ENCODE results near the gene USP32. TPM values are rescaled to one million over a fixed set of nuclear protein-coding genes. Genes with fewer than 3 reads are reported as not detected.
"Not testable (repeated sequence)": the region's sequence is repeated elsewhere in the genome, so short reads cannot be mapped to it uniquely, and the experiment has no call there.

USP32 gene
- total RNA-seq, 1 donor from 2014 or later = 39.7 TPM

- H3K4me3 ChIP-seq (ENCODE audit: low read length in 3 of 3) = no peak overlapping the region
- no peak overlapping the region for H3K9ac ChIP-seq (ENCODE audit: low read depth in 1 of 3, low read length in 3 of 3)
- peaks cover 6 to 15% (median 7%) of the 10 kb centered on the region in 3 donors for H3K36me3 ChIP-seq (ENCODE audit: control insufficient read depth in 3 of 3, insufficient read depth in 3 of 3, low read length in 3 of 3)
- no peaks in the 10 kb centered on the region for H3K9me3 ChIP-seq (ENCODE audit: control insufficient read depth in 3 of 3, low read length in 3 of 3)
- H3K27ac ChIP-seq (ENCODE audit: low read depth, low read length) = no peak overlapping the region
- no peaks in the 10 kb centered on the region for H3K4me1 ChIP-seq (ENCODE audit: control insufficient read depth in 3 of 3, insufficient read depth in 3 of 3, low read length in 3 of 3)
- H3K27me3 ChIP-seq (ENCODE audit: control insufficient read depth in 3 of 3, insufficient read depth in 3 of 3, low read length in 3 of 3) = no peaks in the 10 kb centered on the region
Measured at GRCh38 chr17:60345233-60345632, 46.7 kb downstream of the USP32 start.

- H3K4me3 ChIP-seq (ENCODE audit: low read length in 3 of 3); H3K27ac ChIP-seq (ENCODE audit: low read depth, low read length); H3K4me1 ChIP-seq (ENCODE audit: control insufficient read depth in 3 of 3, insufficient read depth in 3 of 3, low read length in 3 of 3); H3K27me3 ChIP-seq (ENCODE audit: control insufficient read depth in 3 of 3, insufficient read depth in 3 of 3, low read length in 3 of 3); H3K9me3 ChIP-seq (ENCODE audit: control insufficient read depth in 3 of 3, low read length in 3 of 3); H3K9ac ChIP-seq (ENCODE audit: low read depth in 1 of 3, low read length in 3 of 3): not testable (repeated sequence)
- H3K36me3 ChIP-seq (ENCODE audit: control insufficient read depth in 3 of 3, insufficient read depth in 3 of 3, low read length in 3 of 3) = peaks cover 6 to 15% (median 11%) of the 10 kb centered on the region in 3 donors
Measured at GRCh38 chr17:60342492-60342891, 49.4 kb downstream of the USP32 start.

GRCh38 chr17:60335289-60335688, 56.6 kb downstream of the USP32 start:
- Histone ChIP-seq H3K27ac (ENCODE audit: low read depth, low read length) (no peak overlapping the region), H3K4me3 (ENCODE audit: low read length in 3 of 3) (no peak overlapping the region), H3K27me3 (ENCODE audit: control insufficient read depth in 3 of 3, insufficient read depth in 3 of 3, low read length in 3 of 3) (no peaks in the 10 kb centered on the region), H3K4me1 (ENCODE audit: control insufficient read depth in 3 of 3, insufficient read depth in 3 of 3, low read length in 3 of 3) (no peaks in the 10 kb centered on the region), H3K9me3 (ENCODE audit: control insufficient read depth in 3 of 3, low read length in 3 of 3) (no peaks in the 10 kb centered on the region), H3K36me3 (ENCODE audit: control insufficient read depth in 3 of 3, insufficient read depth in 3 of 3, low read length in 3 of 3) (peaks cover 0 to 4% (median 0%) of the 10 kb centered on the region in 3 donors), H3K9ac (ENCODE audit: low read depth in 1 of 3, low read length in 3 of 3) (no peak overlapping the region)

- no peak overlapping the region for H3K9ac ChIP-seq (ENCODE audit: low read depth in 1 of 3, low read length in 3 of 3)
- no peaks in the 10 kb centered on the region for H3K9me3 ChIP-seq (ENCODE audit: control insufficient read depth in 3 of 3, low read length in 3 of 3)
- H3K4me3 ChIP-seq (ENCODE audit: low read length in 3 of 3) = no peak overlapping the region
- no peak overlapping the region for H3K27ac ChIP-seq (ENCODE audit: low read depth, low read length)
- peaks cover 0 to 4% (median 3%) of the 10 kb centered on the region in 3 donors for H3K36me3 ChIP-seq (ENCODE audit: control insufficient read depth in 3 of 3, insufficient read depth in 3 of 3, low read length in 3 of 3)
- no peaks in the 10 kb centered on the region for H3K27me3 ChIP-seq (ENCODE audit: control insufficient read depth in 3 of 3, insufficient read depth in 3 of 3, low read length in 3 of 3)
- H3K4me1 ChIP-seq (ENCODE audit: control insufficient read depth in 3 of 3, insufficient read depth in 3 of 3, low read length in 3 of 3) = no peaks in the 10 kb centered on the region
Measured at GRCh38 chr17:60333628-60334031, 58.3 kb downstream of the USP32 start.

GRCh38 chr17:60333072-60333471, 58.9 kb downstream of the USP32 start:
- H3K4me3 ChIP-seq (ENCODE audit: low read length in 3 of 3); H3K4me1 ChIP-seq (ENCODE audit: control insufficient read depth in 3 of 3, insufficient read depth in 3 of 3, low read length in 3 of 3); H3K9me3 ChIP-seq (ENCODE audit: control insufficient read depth in 3 of 3, low read length in 3 of 3); H3K9ac ChIP-seq (ENCODE audit: low read depth in 1 of 3, low read length in 3 of 3); H3K27ac ChIP-seq (ENCODE audit: low read depth, low read length); H3K27me3 ChIP-seq (ENCODE audit: control insufficient read depth in 3 of 3, insufficient read depth in 3 of 3, low read length in 3 of 3); H3K36me3 ChIP-seq (ENCODE audit: control insufficient read depth in 3 of 3, insufficient read depth in 3 of 3, low read length in 3 of 3): not testable (repeated sequence)

GRCh38 chr17:60332574-60332973, 59.4 kb downstream of the USP32 start:
- no peaks in the 10 kb centered on the region for H3K9me3 ChIP-seq (ENCODE audit: control insufficient read depth in 3 of 3, low read length in 3 of 3)
- peaks cover 0 to 4% (median 0%) of the 10 kb centered on the region in 3 donors for H3K36me3 ChIP-seq (ENCODE audit: control insufficient read depth in 3 of 3, insufficient read depth in 3 of 3, low read length in 3 of 3)
- no peak overlapping the region for H3K27ac ChIP-seq (ENCODE audit: low read depth, low read length)

GRCh38 chr17:60330731-60331130, 61.2 kb downstream of the USP32 start:
- H3K4me1 ChIP-seq (ENCODE audit: control insufficient read depth in 3 of 3, insufficient read depth in 3 of 3, low read length in 3 of 3) = no peaks in the 10 kb centered on the region
- H3K27me3 ChIP-seq (ENCODE audit: control insufficient read depth in 3 of 3, insufficient read depth in 3 of 3, low read length in 3 of 3) = no peaks in the 10 kb centered on the region
- no peaks in the 10 kb centered on the region for H3K9me3 ChIP-seq (ENCODE audit: control insufficient read depth in 3 of 3, low read length in 3 of 3)
- no peak overlapping the region for H3K9ac ChIP-seq (ENCODE audit: low read depth in 1 of 3, low read length in 3 of 3)
- H3K27ac ChIP-seq (ENCODE audit: low read depth, low read length) = no peak overlapping the region
- peaks cover 0 to 4% (median 0%) of the 10 kb centered on the region in 3 donors for H3K36me3 ChIP-seq (ENCODE audit: control insufficient read depth in 3 of 3, insufficient read depth in 3 of 3, low read length in 3 of 3)
- no peak overlapping the region for H3K4me3 ChIP-seq (ENCODE audit: low read length in 3 of 3)

More at GRCh38 chr17:60332574-60332973, 59.4 kb downstream of the USP32 start:
- Histone ChIP-seq H3K4me3 (ENCODE audit: low read length in 3 of 3) (no peak overlapping the region), H3K27me3 (ENCODE audit: control insufficient read depth in 3 of 3, insufficient read depth in 3 of 3, low read length in 3 of 3) (no peaks in the 10 kb centered on the region), H3K4me1 (ENCODE audit: control insufficient read depth in 3 of 3, insufficient read depth in 3 of 3, low read length in 3 of 3) (no peaks in the 10 kb centered on the region), H3K9ac (ENCODE audit: low read depth in 1 of 3, low read length in 3 of 3) (no peak overlapping the region)

- Histone ChIP-seq H3K4me3 (ENCODE audit: low read length in 3 of 3) (no peak overlapping the region), H3K4me1 (ENCODE audit: control insufficient read depth in 3 of 3, insufficient read depth in 3 of 3, low read length in 3 of 3) (no peaks in the 10 kb centered on the region)
Measured at GRCh38 chr17:60328679-60329078, 63.3 kb downstream of the USP32 start.

GRCh38 chr17:60327901-60328273, 64.0 kb downstream of the USP32 start:
- Histone ChIP-seq H3K4me1 (ENCODE audit: control insufficient read depth in 3 of 3, insufficient read depth in 3 of 3, low read length in 3 of 3) (no peaks in the 10 kb centered on the region), H3K27ac (ENCODE audit: low read depth, low read length) (no peak overlapping the region), H3K9me3 (ENCODE audit: control insufficient read depth in 3 of 3, low read length in 3 of 3) (no peaks in the 10 kb centered on the region), H3K4me3 (ENCODE audit: low read length in 3 of 3) (no peak overlapping the region), H3K9ac (ENCODE audit: low read depth in 1 of 3, low read length in 3 of 3) (no peak overlapping the region), H3K36me3 (ENCODE audit: control insufficient read depth in 3 of 3, insufficient read depth in 3 of 3, low read length in 3 of 3) (peaks cover 0 to 4% (median 0%) of the 10 kb centered on the region in 3 donors), H3K27me3 (ENCODE audit: control insufficient read depth in 3 of 3, insufficient read depth in 3 of 3, low read length in 3 of 3) (no peaks in the 10 kb centered on the region)

More at GRCh38 chr17:60328679-60329078, 63.3 kb downstream of the USP32 start:
- H3K36me3 ChIP-seq (ENCODE audit: control insufficient read depth in 3 of 3, insufficient read depth in 3 of 3, low read length in 3 of 3) = peaks cover 0 to 4% (median 0%) of the 10 kb centered on the region in 3 donors
- no peak overlapping the region for H3K27ac ChIP-seq (ENCODE audit: low read depth, low read length)
- no peaks in the 10 kb centered on the region for H3K9me3 ChIP-seq (ENCODE audit: control insufficient read depth in 3 of 3, low read length in 3 of 3)
- H3K27me3 ChIP-seq (ENCODE audit: control insufficient read depth in 3 of 3, insufficient read depth in 3 of 3, low read length in 3 of 3) = no peaks in the 10 kb centered on the region
- H3K9ac ChIP-seq (ENCODE audit: low read depth in 1 of 3, low read length in 3 of 3) = no peak overlapping the region

GRCh38 chr17:60327134-60327900, 64.6 kb downstream of the USP32 start:
- H3K4me3 ChIP-seq (ENCODE audit: low read length in 3 of 3) = no peak overlapping the region
- H3K4me1 ChIP-seq (ENCODE audit: control insufficient read depth in 3 of 3, insufficient read depth in 3 of 3, low read length in 3 of 3) = no peaks in the 10 kb centered on the region
- H3K27ac ChIP-seq (ENCODE audit: low read depth, low read length) = no peak overlapping the region
- H3K27me3 ChIP-seq (ENCODE audit: control insufficient read depth in 3 of 3, insufficient read depth in 3 of 3, low read length in 3 of 3) = no peaks in the 10 kb centered on the region
- peaks cover 0 to 4% (median 0%) of the 10 kb centered on the region in 3 donors for H3K36me3 ChIP-seq (ENCODE audit: control insufficient read depth in 3 of 3, insufficient read depth in 3 of 3, low read length in 3 of 3)
- H3K9me3 ChIP-seq (ENCODE audit: control insufficient read depth in 3 of 3, low read length in 3 of 3) = no peaks in the 10 kb centered on the region
- H3K9ac ChIP-seq (ENCODE audit: low read depth in 1 of 3, low read length in 3 of 3) = no peak overlapping the region
